Measurements from ENCODE around the gene SPTAN1.
"Not testable (repeated sequence)": the region's sequence is repeated elsewhere in the genome, so short reads cannot be mapped to it uniquely, and the experiment has no call there.

Gene SPTAN1

GRCh38 chr9:128666481-128666941 lies 114.1 kb downstream of the SPTAN1 start:
- not testable (repeated sequence) for DNase-seq (ENCODE audit: low spot score)

GRCh38 chr9:128669786-128670185 lies 117.4 kb downstream of the SPTAN1 start:
- DNase-seq (ENCODE audit: low spot score) = no peak

- no peak for DNase-seq (ENCODE audit: low spot score)
These were observed 123.0 kb downstream of the SPTAN1 start for GRCh38 chr9:128675382-128675781.

GRCh38 chr9:128677794-128678193 lies 125.4 kb downstream of the SPTAN1 start:
- DNase-seq (ENCODE audit: low spot score) = no peak
